ENCODE data around the gene SLC13A2.

SLC13A2 gene

DNA sequence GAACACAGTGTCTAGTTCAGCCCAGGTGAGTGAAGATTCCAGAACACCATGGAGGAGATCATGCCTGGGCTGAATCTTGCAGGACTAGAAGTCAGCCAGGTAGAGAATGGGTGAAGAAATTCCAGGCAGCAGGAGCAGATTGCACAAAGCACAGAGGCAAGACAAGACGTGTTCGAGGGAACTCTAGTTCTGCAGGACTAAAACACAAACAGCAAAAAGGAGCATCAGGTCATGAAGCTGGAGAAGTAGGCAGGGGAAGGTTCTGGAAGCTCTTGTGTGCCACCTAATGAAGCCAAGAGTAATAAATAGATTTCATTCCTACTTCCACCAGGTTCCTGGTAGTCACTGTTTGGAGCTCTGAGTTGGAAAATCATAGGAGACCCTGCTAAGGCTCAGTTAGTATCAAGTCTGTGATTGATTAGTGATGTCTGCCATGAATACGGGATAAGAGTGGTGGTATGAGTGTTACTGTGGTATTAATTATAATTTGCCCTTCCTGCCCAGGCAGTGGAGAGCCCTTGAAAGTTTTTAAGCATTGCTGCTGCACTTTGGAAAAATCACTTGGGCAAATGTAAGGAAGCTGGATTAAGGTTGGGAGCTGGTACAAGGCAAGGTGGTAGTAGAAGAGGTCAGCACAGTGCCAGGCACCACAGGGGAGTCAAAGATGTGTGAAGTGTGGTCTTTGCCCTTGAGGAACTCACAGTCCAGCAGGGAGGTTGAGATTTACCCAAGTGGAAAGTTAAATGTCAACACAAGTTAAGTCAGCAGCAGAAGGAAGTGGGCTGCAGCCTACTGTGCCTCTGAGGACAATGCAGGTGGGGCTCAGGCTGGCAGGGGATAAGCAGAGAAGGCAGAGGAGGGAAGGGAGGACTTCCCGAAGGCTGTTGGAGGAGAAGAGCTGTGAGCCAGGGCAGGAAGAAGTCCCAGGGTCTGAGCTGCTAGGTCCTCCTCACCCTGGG, 19.2 kb downstream of the SLC13A2 start:
- DNase-seq (ENCODE audit: low read depth in 2 of 2), result no peak

DNA sequence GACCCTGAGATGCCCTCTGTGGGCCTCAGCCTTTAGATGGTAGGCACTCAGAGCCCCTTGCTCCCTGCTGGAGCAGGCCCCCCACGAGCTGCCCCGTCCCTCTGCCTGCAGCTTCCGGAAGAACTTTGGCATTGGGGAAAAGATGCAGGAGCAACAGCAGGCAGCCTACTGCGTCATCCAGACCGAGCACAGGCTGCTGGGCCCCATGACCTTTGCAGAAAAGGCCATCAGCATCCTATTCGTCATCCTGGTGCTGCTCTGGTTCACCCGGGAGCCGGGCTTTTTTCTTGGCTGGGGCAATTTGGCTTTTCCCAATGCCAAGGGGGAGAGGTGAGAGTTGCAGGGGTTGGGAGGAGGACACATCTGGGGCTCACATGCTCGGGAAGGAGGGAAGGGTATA, 20.0 kb downstream of the SLC13A2 start:
- DNase-seq (ENCODE audit: low read depth in 2 of 2), result no peak

DNA sequence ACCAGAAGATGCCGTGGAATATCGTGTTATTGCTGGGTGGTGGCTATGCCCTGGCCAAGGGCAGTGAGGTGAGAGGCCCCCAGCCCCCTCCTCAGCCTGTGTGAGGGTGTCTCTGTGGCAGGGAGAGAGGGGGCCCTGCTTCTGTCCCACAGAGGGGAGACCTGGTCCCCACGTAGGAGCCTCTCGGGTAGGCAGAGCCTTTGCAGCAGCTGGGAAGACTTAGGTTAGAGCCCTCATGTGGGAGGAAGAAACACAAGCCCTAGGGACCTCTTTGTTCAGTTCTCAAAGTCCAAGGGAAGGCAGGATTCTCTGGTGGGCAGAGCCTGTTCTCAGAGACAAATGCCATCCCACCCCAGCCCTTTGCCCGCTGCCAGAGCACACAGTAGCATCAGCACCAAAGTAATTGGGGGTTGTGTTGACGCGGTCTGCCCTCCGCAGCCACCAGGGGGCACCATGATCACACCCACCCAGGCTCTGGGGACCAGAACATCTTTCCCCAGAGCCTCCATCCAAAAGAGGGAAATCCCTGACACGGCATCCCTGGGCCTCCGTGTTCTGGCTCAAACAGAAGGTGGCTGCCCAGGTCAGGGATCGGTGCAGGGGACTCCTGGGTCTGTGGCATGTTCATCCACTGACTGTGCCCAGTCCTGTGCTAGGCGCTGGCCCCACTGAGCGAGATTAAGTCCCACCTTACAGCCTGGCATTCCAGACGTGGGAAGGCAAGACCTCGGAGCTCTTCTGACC, 21.2 kb downstream of the SLC13A2 start:
- peak; percentile 66 to 72 for DNase-seq (ENCODE audit: low read depth in 2 of 2)

DNA sequence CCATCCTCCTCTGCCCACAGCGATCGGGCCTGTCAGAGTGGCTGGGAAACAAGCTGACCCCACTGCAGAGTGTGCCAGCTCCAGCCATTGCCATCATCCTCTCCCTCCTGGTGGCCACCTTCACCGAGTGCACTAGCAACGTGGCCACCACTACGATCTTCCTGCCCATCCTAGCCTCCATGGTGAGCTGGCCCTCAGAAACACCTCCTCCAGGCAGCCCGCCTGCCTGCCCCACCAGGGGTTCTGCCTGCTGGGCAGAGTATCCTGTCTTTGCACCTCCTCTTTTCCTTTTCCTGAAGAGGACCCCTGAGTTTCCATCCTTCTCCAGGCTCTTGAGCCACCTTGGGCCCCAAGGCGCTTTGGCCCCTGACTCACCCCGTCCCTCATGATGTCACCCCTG, 22.2 kb downstream of the SLC13A2 start:
- DNase-seq (ENCODE audit: low read depth in 2 of 2), result no peak

DNA sequence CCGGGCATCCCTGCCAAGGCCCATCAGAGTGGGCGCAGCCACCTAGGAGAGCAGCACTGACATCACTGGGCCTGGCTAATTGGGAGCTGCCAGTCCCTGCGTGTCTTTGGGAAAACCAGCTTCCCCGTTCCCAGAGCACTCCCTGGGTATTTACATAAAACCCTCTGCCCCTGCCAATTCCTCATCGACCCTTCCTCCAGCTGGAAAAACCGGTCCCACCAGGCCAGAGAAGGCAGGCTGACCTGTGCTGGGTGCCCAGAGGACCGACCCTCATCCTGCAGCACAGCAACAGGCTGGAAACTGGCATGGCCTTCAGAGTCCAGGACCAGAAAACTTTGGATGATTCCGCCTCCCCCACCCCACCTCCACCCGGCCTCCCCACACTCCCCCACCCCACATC, 24.5 kb downstream of the SLC13A2 start:
- no peak for DNase-seq (ENCODE audit: low read depth in 2 of 2)

DNA sequence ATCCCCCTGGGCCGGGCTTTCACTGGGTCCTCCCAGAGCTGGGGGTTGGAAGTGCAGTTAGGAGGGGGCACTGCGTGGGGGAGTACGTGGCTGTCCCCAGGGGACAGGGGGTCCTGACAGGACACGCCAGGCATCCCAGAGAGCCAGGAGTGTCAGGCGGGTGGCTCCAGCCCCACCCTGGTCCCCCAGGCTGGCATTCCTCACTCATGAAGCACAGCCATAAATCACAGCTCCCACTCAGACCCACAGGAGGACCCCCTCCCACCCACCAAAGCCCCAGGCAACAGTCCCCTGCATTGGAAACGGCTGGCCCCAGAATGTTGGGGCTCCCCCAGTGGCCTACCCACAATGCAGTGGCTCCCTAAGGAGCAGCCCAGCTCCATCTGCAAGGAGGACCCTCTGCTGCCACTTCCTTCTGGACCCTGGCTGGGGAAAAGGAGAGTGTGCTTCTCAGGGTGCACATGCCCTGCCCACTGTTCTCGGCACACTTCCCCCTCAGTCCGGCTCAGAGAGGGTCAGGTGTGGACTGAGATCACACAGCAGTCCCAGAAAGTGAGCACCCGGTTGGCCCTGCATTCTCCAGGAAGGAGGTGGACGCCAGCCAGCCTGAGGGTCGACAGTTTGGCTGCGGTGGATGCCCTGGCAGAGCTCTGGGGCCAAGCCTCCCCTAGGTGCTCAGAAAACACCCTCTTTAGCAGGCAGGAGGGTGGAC, 25.4 kb downstream of the SLC13A2 start:
- no peak for DNase-seq (ENCODE audit: low read depth in 2 of 2)

DNA sequence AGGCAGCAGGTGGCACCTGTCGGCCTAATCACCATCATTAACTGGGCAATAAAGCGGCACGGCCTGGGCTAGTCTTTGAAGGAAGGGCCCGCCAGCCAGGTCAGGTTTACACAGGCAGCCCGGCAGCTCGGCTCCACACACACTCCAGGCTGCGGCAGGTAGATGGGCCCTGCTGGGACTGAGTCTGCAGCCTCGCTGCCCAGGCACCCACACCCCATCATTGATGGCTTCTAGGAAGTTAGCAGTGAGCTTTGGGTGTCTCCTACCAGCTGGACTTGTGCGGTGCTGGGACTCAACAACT, 25.9 kb downstream of the SLC13A2 start:
- DNase-seq (ENCODE audit: low read depth in 2 of 2), result no peak

DNA sequence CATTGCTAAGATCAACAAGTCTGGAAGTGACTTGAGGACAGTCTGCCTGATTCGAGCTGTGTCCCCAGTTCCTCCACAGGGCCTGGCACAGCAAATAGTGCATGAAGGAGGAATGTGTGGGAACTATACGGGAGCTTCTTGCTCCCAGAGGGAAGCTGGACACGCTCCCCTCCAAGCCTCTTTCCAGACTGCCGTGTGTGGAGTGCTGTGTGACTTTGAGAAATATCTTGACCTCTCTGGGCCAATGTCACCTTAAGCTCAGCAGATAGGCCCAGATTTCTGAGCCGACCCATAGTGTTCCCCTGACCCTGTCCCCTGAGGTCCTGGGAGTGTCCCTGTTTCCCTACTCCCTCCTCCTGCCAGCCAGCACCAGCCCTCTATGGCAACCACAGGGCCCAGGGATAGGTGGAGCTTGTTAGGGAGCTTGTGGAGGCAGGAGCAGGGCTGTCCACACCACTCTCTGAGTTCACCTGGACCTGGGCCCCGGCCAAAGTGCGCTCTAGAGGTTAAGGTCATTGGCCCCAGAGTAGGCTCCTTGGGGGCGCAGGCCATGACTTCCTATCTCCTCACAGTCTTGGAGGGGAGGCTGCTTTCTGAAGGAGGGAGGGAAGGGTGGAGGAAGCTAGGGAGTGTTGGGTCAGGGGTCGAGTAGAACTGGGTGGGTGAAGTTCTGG, 26.4 kb downstream of the SLC13A2 start:
- DNase-seq (ENCODE audit: low read depth in 2 of 2), result no peak

DNA sequence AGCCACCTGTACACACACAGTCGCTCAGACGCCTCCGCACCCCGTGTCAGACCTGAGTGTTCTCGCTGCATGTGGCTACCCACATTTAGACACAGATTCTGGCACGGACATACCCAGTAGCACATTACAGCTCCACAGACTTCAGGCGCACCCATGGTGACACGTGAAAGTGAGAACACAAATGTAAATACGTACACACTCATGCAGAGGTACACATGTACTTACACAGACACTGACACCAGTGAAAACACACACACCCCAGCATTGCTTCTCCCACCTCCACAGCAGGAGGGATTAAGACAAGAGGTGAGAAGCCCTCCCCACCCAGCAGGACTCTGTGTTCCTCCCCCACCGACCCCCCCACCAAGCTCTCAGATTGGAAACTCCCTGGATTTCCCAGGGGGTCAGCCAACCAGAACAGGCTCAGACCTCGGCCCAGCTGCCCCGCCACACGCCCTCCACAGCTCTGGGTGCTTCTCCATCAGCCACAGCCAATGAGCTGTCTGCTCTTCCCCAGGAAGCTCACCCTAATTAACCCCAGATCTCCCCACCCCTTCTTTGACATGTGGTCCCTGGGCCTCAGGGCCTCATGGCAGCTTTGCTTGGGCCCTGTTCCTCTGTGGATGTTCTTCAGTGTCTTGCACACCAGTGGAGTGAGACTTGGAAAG, 27.4 kb downstream of the SLC13A2 start:
- DNase-seq (ENCODE audit: low read depth in 2 of 2), result no peak

DNA sequence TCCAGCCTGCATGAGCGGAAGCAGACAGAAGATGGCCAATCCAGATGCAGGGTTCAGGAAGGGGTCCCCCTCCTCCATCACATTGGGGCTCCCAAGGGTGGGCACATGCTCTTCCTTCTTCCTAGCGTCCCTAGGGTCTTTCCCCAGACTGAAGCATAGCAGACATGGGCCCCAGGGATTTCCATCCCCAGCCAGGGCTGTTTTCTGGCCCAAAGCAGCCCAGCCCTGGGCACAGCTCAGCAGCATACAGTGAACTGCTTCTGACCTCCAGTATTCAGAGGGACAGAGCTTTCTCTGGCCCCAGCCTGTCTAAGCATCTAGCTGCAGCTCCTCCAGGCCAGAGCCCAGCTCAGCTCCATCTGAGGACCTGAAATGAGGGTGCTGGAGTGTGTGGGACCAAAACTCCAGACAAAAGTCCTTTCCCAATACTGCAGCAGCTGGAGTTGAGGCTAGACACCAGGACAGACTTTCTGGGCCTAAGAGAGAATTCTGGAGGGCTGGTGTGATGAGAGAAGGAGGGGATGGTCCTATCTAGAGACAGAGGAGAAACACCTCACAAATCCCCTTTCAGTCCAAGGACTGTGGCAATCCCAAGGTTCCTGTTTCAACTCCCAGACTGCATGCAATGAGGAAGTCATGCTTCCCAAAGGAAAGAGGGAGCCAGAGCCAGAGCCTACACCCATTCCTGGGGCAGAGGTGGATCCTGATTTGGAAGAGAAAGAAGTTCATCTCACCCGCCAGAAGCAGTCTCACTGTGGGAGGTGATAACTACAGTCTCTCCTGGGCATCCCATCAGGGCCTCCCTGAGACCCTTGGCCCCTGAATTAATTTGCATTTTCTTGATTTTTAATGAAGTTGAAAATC, 28.2 kb downstream of the SLC13A2 start:
- no peak for DNase-seq (ENCODE audit: low read depth in 2 of 2)

DNA sequence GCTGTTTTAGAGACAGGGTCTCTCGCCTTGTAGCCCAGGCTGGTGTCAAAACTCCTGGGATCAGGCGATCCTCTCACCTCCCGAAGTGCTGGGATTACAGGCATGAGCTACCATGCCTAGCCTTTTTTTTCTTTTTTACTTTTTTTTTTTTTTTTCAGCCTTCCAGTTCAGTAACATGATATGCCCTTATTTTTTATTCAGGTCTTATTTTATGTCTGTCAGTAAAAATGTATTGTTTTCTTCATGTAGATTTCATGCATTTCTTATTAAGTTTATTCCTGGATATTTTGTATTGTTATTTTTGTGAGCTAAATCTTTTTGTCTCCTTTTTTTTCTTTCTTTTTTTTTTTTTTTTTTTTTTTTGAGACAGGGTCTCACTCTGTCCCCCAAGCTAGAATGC, 30.0 kb downstream of the SLC13A2 start:
- no peak for DNase-seq (ENCODE audit: low read depth in 2 of 2)

DNA sequence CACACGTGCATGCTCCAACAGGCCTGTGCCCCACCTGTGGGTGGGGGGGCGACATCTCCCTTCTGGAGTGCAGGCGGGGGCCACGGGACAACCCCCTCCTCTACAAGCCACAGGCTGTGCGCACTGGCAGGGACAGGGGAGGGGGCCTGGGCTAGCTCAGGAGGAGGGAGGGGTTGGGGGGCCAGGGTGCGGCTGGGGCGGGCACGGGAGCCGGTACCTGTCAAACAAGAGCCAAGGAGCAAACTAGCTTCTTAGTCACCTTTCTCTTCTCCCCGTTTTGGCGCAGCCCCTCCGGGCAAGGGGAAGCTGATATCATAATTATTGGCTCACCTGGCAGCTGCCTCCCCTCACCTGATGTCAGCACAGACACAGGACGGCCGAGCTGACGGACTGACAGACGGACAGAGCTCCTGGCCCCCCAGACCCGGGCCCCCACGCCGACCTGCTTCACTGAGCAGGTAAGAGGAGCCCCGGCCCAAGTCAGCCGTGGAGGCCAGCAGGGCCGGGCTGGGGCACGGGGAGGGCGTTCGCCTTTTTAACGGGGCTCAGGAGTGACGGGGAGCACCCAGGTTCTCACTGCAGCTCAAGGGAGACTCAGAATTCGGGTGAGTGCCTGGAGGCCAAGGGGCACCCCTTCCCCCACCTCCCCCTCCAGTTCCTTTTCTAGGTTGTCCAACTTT, 32.7 kb downstream of the SLC13A2 start, which contains the start of gene FOXN1:
Gene FOXN1 (plus strand): TSS at position 363 of the 680 bp plus-strand sequence. CDS start 17,622 bp downstream, outside the sequence.
- no peak for DNase-seq (ENCODE audit: low read depth in 2 of 2)

DNA sequence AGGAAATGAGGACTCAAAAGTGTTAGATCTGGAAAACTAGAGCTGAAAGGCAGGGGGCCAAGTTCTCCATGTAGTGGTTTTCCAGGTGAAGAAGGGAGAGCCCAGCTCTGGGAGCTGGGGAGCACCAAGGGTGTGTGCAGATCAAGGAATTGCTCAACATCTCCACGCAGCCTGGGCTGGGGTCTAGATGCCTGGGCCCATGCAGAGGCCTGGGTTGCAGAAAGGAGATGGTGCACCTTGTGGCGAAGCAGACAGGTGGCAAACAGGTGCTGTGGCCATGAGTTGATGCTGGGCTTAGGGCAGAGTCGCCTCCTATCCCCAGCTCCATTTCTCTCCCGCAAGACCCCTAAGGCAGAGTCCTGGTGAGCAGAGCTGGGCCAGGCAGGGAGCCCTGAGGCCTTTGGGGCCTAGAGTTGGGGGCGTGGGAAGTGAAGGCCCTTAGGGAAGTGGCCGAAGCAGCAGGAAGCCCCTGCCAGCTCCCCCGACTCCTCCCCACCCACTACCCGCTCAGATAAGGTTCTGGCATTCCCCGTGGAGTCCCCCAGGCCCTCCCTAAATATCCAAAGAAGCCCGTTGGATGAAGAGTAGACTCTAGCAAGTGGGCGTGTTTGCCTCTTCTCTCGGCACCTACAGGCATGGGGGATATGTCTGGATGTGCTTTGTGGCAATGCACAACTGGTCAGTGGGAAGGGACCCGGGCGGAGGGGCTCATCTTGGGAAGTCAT, 33.5 kb downstream of the SLC13A2 start:
- DNase-seq (ENCODE audit: low read depth in 2 of 2), result no peak

DNA sequence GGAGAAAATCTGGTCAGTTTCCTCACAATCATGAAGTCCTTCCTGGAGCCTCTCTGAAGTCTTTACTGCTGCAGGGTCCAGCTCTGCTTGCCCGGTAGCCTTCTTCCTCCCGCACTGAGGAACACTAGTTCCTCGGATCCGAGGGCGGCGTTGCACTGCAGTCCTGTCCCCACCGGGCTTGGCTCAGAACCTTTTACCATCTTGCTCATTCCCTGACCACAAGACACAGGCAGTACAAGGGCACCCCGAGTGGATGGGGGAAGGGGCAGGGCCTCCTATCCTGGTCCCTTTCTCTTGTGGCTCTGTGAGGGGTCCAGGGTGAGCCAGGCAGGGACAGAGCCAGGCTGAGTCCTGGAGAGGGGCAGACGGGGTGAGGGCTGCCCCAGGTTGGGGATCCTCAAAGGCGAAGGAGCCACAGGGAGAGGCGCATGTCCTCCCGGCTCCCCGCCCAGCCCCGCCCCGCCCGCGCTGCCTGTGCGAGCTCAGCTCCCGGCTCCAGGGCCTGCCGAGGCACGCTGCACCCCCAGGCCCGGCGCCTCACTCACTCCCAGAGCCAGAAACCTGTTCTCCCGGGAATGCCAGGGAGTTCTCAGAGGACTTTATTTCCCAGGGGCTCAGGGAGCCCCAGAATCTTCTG, 34.2 kb downstream of the SLC13A2 start:
- no peak for DNase-seq (ENCODE audit: low read depth in 2 of 2)

DNA sequence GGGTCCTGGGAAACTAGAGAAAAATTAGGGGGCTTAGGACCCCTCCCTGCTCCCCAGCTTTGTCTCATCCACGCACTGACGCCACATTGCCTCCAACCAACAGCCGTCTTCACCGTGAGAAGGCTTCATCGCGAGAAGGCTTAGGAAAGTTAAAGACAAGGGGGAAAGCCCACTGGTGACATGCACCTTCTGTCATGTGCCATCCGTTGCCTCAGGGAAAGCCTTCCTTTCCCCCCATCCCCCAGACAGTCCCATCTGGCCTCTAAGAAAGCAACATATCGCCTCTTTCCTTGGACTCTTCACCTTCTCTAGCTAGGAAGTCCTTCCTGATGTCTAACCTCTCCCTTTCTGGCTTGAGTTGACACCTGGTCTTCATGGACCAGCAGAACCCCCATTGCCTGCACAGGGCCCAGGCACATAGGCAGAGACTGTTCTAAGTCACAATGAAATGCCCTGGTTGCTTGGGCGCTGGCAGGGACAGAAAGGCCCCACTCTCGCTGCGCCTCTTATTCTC, 34.8 kb downstream of the SLC13A2 start:
- no peak for DNase-seq (ENCODE audit: low read depth in 2 of 2)

DNA sequence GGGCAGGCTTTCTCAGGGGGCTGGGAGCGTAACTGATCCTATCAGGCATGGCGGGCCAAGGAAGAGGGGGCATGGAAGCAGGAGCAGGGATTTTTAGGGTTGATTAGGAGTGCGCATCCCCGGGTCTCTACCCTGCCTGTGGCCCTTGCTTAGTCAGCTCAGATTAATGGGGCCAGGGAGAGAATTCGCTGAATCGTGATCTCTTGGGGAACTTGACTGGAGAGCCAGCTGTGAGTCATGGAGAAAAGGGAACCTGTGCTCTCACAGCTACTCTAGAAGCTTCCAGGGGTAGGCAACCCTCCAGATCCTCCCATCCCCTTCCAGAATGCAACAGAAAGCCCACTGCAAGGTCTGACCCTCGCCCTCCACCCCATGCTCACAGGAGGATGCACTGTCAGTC, 36.3 kb downstream of the SLC13A2 start:
- no peak for DNase-seq (ENCODE audit: low read depth in 2 of 2)

DNA sequence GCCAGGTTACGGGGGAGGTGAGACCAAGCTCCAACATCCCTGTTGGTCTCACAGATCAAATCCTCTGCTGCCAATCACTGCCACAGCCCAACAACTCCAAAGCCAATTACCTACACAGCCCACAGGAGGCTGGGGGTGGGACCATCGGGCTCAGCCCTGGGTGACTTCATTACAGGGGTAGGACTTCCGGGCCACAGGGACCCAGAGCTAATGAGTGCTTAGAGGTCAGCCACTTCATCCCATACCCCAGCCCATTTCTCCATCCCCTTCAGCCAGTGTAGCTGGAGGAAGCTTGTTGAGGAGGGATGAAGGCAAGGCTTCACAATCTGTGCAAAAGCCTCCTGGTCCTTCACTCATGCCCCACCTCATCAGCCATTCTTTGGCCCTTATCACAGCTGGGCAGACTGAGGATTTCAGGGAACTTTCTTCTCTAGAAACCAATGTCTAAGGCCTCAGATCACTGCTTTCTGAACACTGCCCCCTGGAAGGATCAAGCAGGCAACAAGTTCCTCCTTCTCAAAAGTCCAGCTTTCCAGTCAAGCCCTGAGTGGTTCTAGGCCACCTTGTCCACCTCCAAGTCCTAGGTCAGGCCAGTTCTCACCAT, 38.5 kb downstream of the SLC13A2 start:
- DNase-seq (ENCODE audit: low read depth in 2 of 2), result no peak

DNA sequence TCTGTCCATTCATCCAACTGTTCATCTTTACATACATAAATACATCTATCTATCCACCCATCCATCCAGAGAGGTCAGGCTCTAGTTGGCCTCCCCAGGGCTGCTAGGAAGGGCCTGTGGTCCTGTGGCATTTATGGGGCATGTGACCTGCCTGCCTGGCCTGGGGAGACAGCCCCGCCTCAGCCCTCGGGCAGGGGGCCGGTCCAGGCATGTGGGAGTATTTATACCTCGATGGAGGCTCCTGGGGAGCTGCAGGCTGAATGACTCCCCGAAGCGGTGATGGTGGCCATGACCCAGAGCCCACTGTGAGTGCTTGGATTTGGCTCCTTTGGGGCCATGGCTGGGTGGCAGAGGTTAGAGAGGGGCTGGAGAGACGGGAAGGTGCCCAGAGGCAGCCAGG, 40.0 kb downstream of the SLC13A2 start:
- no peak for DNase-seq (ENCODE audit: low read depth in 2 of 2)
